NT2/D1 (cell line): Measurements from ENCODE around the gene KAZN.

Experiments used
- YY1 ChIP-seq: IDR thresholded peaks from 2 replicates; pipeline ENCODE4 v1.6.1; 2011; ENCODE audit not compliant: insufficient read length, insufficient read depth
- ZNF274 ChIP-seq: IDR thresholded peaks from 2 replicates; pipeline ENCODE4 v1.6.1; 2011; ENCODE audit warnings: mild to moderate bottlenecking, low read depth, low read length

DNA sequence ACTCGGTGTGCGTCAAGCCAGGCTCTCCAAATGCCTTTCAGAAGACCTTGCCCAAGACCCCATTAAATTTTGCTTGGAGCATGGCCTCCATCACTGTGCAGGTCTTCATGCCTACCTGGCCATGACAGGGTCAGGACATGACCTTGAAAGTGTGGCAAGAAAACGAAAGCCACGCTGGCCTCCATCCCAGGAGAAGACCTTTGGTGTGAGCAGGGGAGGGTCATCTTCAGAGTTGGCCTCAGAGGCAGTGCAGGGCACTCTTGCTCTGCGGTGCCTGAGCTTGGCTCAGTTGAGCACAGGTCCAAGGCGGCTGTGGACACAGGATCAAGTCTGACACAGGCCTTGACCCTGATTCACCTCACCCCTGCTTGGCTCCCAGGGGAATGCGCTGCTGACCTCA is 373.6 kb downstream of the KAZN start:
- no peak for TF ChIP-seq YY1
- no peak for TF ChIP-seq ZNF274
